ENCODE data around the gene CDX1.
A peak's percentile ranks its signal among the peaks of the same experiment; 100 is the strongest.

The CDX1 gene

DNA sequence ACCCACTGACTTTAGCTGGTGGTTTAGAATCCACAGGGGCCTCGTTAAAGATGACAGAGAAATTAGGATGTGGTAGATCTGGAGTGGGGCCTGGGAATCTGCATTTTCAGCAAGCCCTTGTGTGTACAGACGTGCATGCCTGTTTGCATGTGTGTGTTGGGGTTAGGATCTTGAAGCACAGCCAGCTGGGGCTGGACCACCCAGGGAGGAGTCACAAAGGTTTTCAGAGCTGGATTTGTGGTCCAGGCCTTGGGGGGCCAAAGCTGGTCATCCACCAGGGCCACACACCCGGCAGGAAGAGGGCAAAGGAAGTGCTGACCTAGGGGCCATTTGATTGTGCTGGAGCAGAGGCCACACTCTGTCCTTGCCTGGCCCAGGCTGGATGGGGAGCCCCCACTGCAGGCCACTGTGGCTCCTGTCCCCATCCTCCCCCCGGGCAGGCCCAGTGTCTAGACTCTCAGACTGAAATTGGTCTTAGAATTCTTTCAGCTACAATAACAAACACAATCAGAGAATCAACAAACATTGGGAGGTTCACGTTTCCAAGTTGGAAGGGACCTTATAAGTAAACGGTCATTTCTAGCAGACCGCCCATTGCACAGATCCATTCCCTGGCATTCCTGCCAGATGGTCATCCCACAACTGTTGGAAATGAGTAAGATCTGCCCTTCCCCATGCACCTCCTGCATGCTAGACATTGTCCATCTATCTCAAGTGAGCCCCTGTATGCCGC, 10.3 kb downstream of the CDX1 start:
- no peaks in the 10 kb centered on the region for H3K36me3 Mint-ChIP-seq (ENCODE audit: low read depth)
- no peak for TF ChIP-seq CTCF (IDR thresholded peaks at IDR 0.05; ENCODE audit: unreplicated experiment in 3 of 3)
- peaks cover 34% of the 10 kb centered on the region for H3K4me1 Mint-ChIP-seq
- no peak overlapping the region for H3K4me3 Mint-ChIP-seq
- H3K27ac Mint-ChIP-seq = peak overlapping the region in 2 of 3 experiments; percentile 8 to 44
- no peaks in the 10 kb centered on the region for H3K9me3 Mint-ChIP-seq
- H3K27me3 Mint-ChIP-seq (ENCODE audit: low read depth) = peaks cover 11% of the 10 kb centered on the region

DNA sequence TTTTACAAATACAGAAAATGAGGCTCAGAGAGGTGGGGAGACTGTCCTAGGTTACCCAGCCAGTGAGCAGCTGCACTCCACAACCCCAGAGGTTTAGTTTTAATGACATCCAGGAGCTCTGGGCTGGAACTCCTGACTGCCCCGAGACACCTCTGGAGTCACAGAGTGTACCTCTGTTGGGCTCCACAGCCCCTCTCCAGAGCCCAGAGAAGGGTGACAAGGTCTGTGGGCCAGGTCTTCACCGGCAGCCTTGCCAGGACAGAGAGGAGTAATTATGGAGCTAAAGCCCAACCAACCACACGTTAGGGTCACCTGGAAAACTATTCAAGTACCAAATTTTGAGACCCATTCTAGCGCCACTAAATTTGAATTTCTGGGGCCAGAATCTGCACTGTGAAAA, 11.1 kb downstream of the CDX1 start:
- Mint-ChIP-seq H3K36me3 (ENCODE audit: low read depth) (no peaks in the 10 kb centered on the region), H3K27ac (peak overlapping the region; percentile 8 to 55 (median 32)), H3K27me3 (ENCODE audit: low read depth) (peaks cover 11% of the 10 kb centered on the region), H3K4me1 (peaks cover 38% of the 10 kb centered on the region), H3K4me3 (no peak overlapping the region), H3K9me3 (no peaks in the 10 kb centered on the region)
- TF ChIP-seq CTCF (IDR thresholded peaks at IDR 0.05; ENCODE audit: unreplicated experiment in 3 of 3) = no peak

DNA sequence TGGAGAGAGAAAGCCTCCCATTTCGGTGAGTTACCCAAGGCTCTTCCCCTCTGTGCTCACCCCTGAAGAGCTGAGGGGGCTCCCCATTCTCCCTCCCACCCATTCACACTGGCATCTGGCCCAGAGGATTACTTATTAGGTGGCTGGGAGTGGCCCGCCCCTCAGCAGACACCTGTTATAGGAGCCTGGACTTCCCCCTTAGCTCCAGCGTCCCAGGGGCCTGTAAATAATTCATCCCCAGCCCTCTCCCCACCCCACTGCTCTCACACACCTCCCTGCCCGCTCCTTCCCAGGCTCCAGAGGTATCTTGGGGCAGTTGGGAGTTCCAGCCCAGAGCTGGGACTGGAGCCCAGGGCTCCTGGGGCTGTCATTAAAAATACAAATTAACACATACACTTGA, 11.7 kb downstream of the CDX1 start:
- peaks cover 35% of the 10 kb centered on the region for H3K4me1 Mint-ChIP-seq
- H3K36me3 Mint-ChIP-seq (ENCODE audit: low read depth) = no peaks in the 10 kb centered on the region
- H3K9me3 Mint-ChIP-seq = no peaks in the 10 kb centered on the region
- no peak overlapping the region for H3K4me3 Mint-ChIP-seq
- TF ChIP-seq CTCF (IDR thresholded peaks at IDR 0.05; ENCODE audit: unreplicated experiment in 3 of 3) = no peak
- H3K27me3 Mint-ChIP-seq (ENCODE audit: low read depth) = peaks cover 9% of the 10 kb centered on the region
- peak overlapping the region; percentile 8 to 55 (median 32) for H3K27ac Mint-ChIP-seq

- Mint-ChIP-seq H3K27me3 (ENCODE audit: low read depth) (peaks cover 6% of the 10 kb centered on the region), H3K4me3 (no peak overlapping the region), H3K9me3 (no peaks in the 10 kb centered on the region), H3K4me1 (peaks cover 26% of the 10 kb centered on the region), H3K27ac (peak overlapping the region; percentile 8 to 55 (median 32)), H3K36me3 (ENCODE audit: low read depth) (no peaks in the 10 kb centered on the region)
- TF ChIP-seq CTCF (IDR thresholded peaks at IDR 0.05; ENCODE audit: unreplicated experiment in 3 of 3) = no peak
Observed at GRCh38 chr5:150179019-150179620, 12.5 kb downstream of the CDX1 start.

DNA sequence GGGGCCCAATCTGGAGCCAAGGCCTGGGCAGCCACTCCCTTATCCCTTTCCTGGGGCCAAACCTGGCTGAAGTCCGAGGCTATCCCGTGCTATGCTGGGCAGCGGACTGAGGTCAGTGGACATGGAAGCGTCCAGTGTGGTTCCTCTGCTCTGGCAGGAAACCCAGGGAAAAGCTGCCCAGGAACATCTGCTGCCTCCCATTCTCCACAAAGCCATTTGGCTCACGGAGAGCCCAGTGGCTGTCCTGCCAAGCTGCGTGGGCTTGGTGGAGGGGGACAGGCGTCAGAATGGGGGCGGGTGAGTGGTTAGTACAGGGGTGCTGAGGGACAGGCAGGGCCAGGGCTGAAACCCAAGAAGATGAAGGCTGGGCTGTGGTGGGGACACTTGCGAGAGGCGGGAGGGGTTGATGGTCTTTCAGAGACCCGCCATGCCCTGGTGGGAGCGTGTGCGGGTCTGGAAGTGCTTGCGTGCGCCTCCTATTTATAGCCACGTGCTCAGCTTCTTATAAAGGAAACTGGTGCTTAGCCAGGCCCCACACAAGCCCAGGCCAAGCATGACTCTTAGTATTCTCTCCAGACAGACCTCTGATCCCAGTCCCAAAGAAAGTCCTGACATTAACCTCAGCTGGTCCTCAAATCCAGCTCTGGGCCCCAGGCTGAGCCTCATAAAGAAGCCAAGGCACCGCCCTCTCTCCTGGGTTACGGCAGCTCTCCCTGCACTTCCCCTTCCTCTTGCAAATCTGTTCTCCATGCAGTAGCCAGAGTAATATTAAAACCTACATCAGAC, 13.9 kb downstream of the CDX1 start:
- TF ChIP-seq CTCF (IDR thresholded peaks at IDR 0.05; ENCODE audit: unreplicated experiment in 3 of 3) = no peak
- Mint-ChIP-seq H3K27ac (peak overlapping the region; percentile 45 to 92 (median 88)), H3K36me3 (ENCODE audit: low read depth) (no peaks in the 10 kb centered on the region), H3K9me3 (no peaks in the 10 kb centered on the region), H3K27me3 (ENCODE audit: low read depth) (peaks cover 6% of the 10 kb centered on the region), H3K4me1 (peaks cover 24% of the 10 kb centered on the region), H3K4me3 (no peak overlapping the region)
